ENCODE results near the gene MGAT3. TPM values are rescaled to one million over a fixed set of nuclear protein-coding genes. Genes with fewer than 3 reads are reported as not detected.

MGAT3 gene
- total and polyA plus RNA-seq, 9 donors, result 0.91 to 5.9 (median 2.1) TPM

DNA sequence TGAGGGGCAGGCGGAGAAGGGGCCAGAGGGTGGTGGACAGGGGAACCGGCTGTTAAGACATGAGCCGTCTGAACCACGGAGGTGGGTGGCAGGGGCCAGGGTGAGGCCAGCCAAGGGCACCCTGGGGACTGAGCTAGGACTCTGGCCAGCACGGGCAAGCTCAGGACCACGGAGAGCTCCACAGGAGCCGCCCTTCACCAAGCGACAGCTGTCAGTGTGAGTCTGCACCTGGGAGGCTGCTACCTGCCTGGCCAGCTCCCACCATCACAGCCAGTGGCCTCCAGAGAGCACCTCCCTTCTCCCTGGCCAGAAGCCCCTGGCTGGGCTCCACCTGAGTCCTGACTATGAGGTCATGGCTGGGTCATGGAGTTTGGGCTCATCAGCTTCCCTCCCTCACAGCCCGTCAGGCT is 21.6 kb downstream of the MGAT3 start:
- 38 to 42% (median 41%) methylated on average over 9 of the region's 9 CpGs for WGBS, 3 donors

DNA sequence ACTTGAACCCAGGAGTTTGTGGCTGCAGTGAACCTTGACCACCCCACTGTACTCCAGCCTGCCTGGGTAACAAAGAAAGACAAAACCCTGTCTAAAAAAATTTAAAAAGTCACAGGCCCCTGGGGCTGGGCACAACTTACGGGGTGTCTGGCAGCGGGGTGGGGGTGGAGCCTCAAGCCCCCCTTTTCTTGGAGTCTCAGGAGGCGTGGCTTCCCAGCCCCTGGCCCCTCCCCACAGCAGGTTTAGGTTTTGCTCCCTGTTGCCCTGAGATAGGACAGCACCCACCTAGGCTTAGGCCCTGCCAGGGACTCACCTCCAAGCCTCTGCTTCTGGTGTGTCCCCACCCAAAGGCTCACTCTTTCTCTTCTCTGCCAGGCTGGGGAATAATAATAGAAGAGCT is 22.4 kb downstream of the MGAT3 start:
- DNase-seq, result no peak
- intact Hi-C loops (cut with DNase I), result no loop called here
- TF ChIP-seq POLR2A (IDR thresholded peaks at IDR 0.05), result no peak
- no peak for TF ChIP-seq EP300 (IDR thresholded peaks at IDR 0.05)
- TF ChIP-seq, protein P1, sequence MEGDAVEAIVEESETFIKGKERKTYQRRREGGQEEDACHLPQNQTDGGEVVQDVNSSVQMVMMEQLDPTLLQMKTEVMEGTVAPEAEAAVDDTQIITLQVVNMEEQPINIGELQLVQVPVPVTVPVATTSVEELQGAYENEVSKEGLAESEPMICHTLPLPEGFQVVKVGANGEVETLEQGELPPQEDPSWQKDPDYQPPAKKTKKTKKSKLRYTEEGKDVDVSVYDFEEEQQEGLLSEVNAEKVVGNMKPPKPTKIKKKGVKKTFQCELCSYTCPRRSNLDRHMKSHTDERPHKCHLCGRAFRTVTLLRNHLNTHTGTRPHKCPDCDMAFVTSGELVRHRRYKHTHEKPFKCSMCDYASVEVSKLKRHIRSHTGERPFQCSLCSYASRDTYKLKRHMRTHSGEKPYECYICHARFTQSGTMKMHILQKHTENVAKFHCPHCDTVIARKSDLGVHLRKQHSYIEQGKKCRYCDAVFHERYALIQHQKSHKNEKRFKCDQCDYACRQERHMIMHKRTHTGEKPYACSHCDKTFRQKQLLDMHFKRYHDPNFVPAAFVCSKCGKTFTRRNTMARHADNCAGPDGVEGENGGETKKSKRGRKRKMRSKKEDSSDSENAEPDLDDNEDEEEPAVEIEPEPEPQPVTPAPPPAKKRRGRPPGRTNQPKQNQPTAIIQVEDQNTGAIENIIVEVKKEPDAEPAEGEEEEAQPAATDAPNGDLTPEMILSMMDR (IDR thresholded peaks at IDR 0.05), result no peak
- no peaks in the 10 kb centered on the region for H3K9me3 ChIP-seq
- H3K27ac ChIP-seq, result no peak overlapping the region
- H3K36me3 ChIP-seq, result no peaks in the 10 kb centered on the region
- H3K4me1 ChIP-seq (ENCODE audit: insufficient read depth), result peaks cover 4% of the 10 kb centered on the region
- H3K4me3 ChIP-seq, result no peak overlapping the region
- WGBS, 3 donors, result 83 to 87% (median 84%) methylated on average over 3 of the region's 3 CpGs
- H3K27me3 ChIP-seq, result no peaks in the 10 kb centered on the region

More for the DNA sequence above, 21.6 kb downstream of the MGAT3 start:
- TF ChIP-seq, protein P1 (IDR thresholded peaks at IDR 0.05), result no peak
- TF ChIP-seq EP300 (IDR thresholded peaks at IDR 0.05), result no peak
- TF ChIP-seq POLR2A (IDR thresholded peaks at IDR 0.05), result no peak
- no peaks in the 10 kb centered on the region for H3K36me3 ChIP-seq
- no peak for DNase-seq
- H3K27me3 ChIP-seq, result no peaks in the 10 kb centered on the region
- H3K4me3 ChIP-seq, result no peak overlapping the region
- peaks cover 4% of the 10 kb centered on the region for H3K4me1 ChIP-seq (ENCODE audit: insufficient read depth)
- no peak overlapping the region for H3K27ac ChIP-seq
- no peaks in the 10 kb centered on the region for H3K9me3 ChIP-seq
- intact Hi-C loops (cut with DNase I), result no loop called here

DNA sequence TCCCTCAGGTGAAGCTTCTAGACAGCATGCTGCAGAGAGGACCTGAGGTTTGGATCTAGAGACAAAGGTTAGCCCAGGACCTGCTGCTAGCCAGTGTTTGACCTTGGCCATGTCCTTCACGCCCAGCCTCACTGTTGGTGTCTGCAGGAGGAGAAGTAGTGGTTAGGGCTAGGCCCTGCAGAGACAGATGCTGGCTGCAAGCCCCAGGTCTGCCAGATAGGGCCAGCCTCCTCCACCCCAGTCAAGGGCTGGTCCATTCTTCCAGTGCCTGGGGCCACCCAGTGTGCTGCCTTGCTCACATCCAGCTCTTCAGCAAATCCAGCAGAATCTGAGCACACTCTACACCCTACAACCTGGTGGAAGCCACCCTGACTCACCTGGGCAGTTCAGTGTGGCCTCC is 23.7 kb downstream of the MGAT3 start:
- Histone ChIP-seq H3K27ac (no peak overlapping the region), H3K27me3 (no peaks in the 10 kb centered on the region), H3K9me3 (no peaks in the 10 kb centered on the region), H3K4me1 (ENCODE audit: insufficient read depth) (peaks cover 4% of the 10 kb centered on the region), H3K4me3 (no peak overlapping the region), H3K36me3 (no peaks in the 10 kb centered on the region)
- TF ChIP-seq, protein P1 (IDR thresholded peaks at IDR 0.05), result no peak
- no peak for TF ChIP-seq EP300 (IDR thresholded peaks at IDR 0.05)
- TF ChIP-seq POLR2A (IDR thresholded peaks at IDR 0.05), result no peak
- DNase-seq, result no peak
- 46 to 100% (median 68%) methylated on average over 1 of the region's 1 CpG for WGBS, 3 donors
- intact Hi-C loops (cut with DNase I), result no loop called here

DNA sequence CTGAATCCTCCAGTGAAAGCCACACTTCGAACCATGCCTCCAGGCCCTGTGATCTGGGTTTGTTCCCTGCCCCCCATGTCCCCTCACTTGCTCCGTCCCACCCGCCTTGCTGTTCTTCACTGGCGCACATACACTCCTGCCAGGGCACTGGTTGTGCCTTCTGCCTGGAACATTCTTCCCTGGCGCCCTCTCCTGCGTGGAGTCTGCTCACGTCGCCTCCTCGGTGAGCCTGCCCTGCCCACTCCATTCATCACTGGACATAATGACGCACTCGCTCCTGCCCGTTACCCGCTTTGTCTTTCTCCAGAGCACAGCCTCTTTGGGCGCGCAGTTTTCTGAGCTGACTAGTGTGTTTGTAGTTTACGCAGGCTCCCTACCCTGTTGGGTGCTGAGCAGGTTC is 24.2 kb downstream of the MGAT3 start:
- peaks cover 4% of the 10 kb centered on the region for H3K4me1 ChIP-seq (ENCODE audit: insufficient read depth)
- no peak overlapping the region for H3K27ac ChIP-seq
- TF ChIP-seq POLR2A (IDR thresholded peaks at IDR 0.05) (no peak), EP300 (IDR thresholded peaks at IDR 0.05) (no peak)
- H3K36me3 ChIP-seq, result no peaks in the 10 kb centered on the region
- DNase-seq, result no peak
- intact Hi-C loops (cut with DNase I), result no loop called here
- WGBS, 3 donors, result 92 to 95% (median 94%) methylated on average over 16 of the region's 16 CpGs
- H3K27me3 ChIP-seq, result no peaks in the 10 kb centered on the region
- no peak overlapping the region for H3K4me3 ChIP-seq
- H3K9me3 ChIP-seq, result no peaks in the 10 kb centered on the region

DNA sequence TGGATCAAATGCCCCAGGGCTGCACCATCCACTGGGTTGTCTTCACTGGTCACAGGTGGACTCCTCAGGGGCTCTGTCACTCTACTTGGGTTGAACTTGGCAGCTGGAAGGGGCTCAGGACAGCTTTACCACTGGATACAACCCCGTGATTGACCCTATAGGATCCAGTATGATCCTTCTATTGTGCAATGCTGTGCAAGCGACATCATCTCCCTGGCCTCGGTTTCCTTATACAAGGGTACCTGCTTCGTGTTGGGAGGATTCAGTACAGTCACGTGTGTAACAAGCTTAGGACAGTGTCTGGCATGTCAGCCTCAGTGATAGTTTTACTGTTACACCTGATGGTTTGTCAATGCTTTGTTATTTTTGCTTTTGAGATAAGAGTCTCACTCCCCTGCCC is 24.8 kb downstream of the MGAT3 start:
- H3K4me3 ChIP-seq, result no peak overlapping the region
- WGBS, 3 donors, result 86 to 89% (median 88%) methylated on average over 5 of the region's 5 CpGs
- TF ChIP-seq EP300 (IDR thresholded peaks at IDR 0.05) (no peak), POLR2A (IDR thresholded peaks at IDR 0.05) (no peak)
- TF ChIP-seq, protein P1 (IDR thresholded peaks at IDR 0.05), result no peak
- intact Hi-C loops (cut with DNase I), result no loop called here
- H3K27ac ChIP-seq, result no peak overlapping the region
- H3K9me3 ChIP-seq, result no peaks in the 10 kb centered on the region
- H3K36me3 ChIP-seq, result no peaks in the 10 kb centered on the region
- H3K27me3 ChIP-seq, result no peaks in the 10 kb centered on the region
- DNase-seq, result no peak
- peaks cover 4% of the 10 kb centered on the region for H3K4me1 ChIP-seq (ENCODE audit: insufficient read depth)
